DOHH2 (cell line): ENCODE data around the gene A1BG.

Experiments used
- CTCF ChIP-seq: fragments of 200-600 bp; sonication (generic); IDR thresholded peaks from one replicate; pipeline ENCODE4 v1.5.1; 2014; ENCODE audit warnings: antibody characterized with exemption, mild to moderate bottlenecking, low read depth, low read length; ENCODE audit not compliant: poor library complexity, severe bottlenecking
- EZH2phosphoT487 ChIP-seq: fragments of 200-600 bp; sonication (generic); IDR thresholded peaks from 2 replicates; pipeline ENCODE4 v1.6.1; 2017; ENCODE audit warnings: borderline replicate concordance, mild to moderate bottlenecking, antibody characterized with exemption, low read length, moderate library complexity, mixed read lengths

GRCh38 chr19:58380662-58381459, 27.6 kb upstream of the A1BG start, which contains the start of gene ZNF837:
- TF ChIP-seq CTCF = no peak
- no peak for TF ChIP-seq EZH2phosphoT487
